Natural killer cell (primary cell): ENCODE data around the gene USF3. TPM values are rescaled to one million over a fixed set of nuclear protein-coding genes. Genes with fewer than 3 reads are reported as not detected.
A peak's percentile ranks its signal among the peaks of the same experiment; 100 is the strongest.

Source experiments
- ATAC-seq, 3 donors: fragments of 150-1000 bp in 2 of 3; fragments of 200-7000 bp in 1 of 3; cut with Tn5 transposase; 1 replicate in 1 of 3; 2 replicates in 2 of 3; pipeline ENCODE4 v1.10.0; 2021; ENCODE audit warnings: mild to moderate bottlenecking in 2 of 3, moderate library complexity in 2 of 3
- DNase-seq, 2 donors: peaks; one replicate each; pipeline versions ENCODE4 v3.0.0 to v3.0.0-alpha.2; 2013 to 2021; ENCODE audit warnings: mixed read lengths in 1 of 2
- H3K27ac ChIP-seq: one replicate; pipeline ENCODE4 v1.5.1; 2013; ENCODE audit warnings: mild to moderate bottlenecking, low read length
- H3K27me3 ChIP-seq: one replicate; pipeline ENCODE4 v1.6.1; 2013; ENCODE audit warnings: low read length; ENCODE audit not compliant: control insufficient read depth, insufficient read depth
- H3K36me3 ChIP-seq: one replicate; pipeline ENCODE4 v1.6.1; 2013; ENCODE audit warnings: low read length; ENCODE audit not compliant: control insufficient read depth, insufficient read depth
- H3K4me1 ChIP-seq: one replicate; pipeline ENCODE4 v1.6.1; 2013; ENCODE audit warnings: low read length; ENCODE audit not compliant: control insufficient read depth, insufficient read depth
- H3K4me3 ChIP-seq: one replicate; pipeline ENCODE4 v1.5.1; 2013; ENCODE audit warnings: low read length
- H3K9me3 ChIP-seq: one replicate; pipeline ENCODE4 v1.6.1; 2013; ENCODE audit warnings: low read length; ENCODE audit not compliant: control insufficient read depth, insufficient read depth
- H3K27ac Mint-ChIP-seq, 2 donors: one replicate each; pipeline ENCODE4 v1.8.0; 2022; ENCODE audit warnings: mild to moderate bottlenecking in 2 of 2, mixed read lengths in 2 of 2, moderate library complexity in 1 of 2
- H3K27me3 Mint-ChIP-seq, 2 donors: one replicate each; pipeline ENCODE4 v1.8.0; 2022; ENCODE audit warnings: low read depth in 2 of 2, mixed read lengths in 2 of 2
- H3K36me3 Mint-ChIP-seq: one replicate; pipeline ENCODE4 v1.8.0; 2022; ENCODE audit warnings: mixed read lengths
- H3K4me1 Mint-ChIP-seq, 2 donors: one replicate each; pipeline ENCODE4 v1.8.0; 2022; ENCODE audit warnings: mixed read lengths in 2 of 2
- H3K4me3 Mint-ChIP-seq: one replicate; pipeline ENCODE4 v1.8.0; 2022; ENCODE audit warnings: mild to moderate bottlenecking, moderate library complexity, mixed read lengths
- H3K9me3 Mint-ChIP-seq, 2 donors: one replicate each; pipeline ENCODE4 v1.8.0; 2022; ENCODE audit warnings: mixed read lengths in 2 of 2
- CTCF ChIP-seq: fragments of 200-600 bp; IDR thresholded peaks from one replicate; pipeline ENCODE4 v1.8.0; 2022; ENCODE audit warnings: antibody characterized with exemption
- WGBS: methylation state at CpG from one replicate; pipeline ENCODE4 v1.1.7; 2013; ENCODE audit warnings: missing lambda C conversion rate; ENCODE audit not compliant: insufficient coverage; 5-methylcytosine and 5-hydroxymethylcytosine counted together
- intact Hi-C: fragments of 100-400 bp; cut with micrococcal nuclease; formaldehyde crosslinking; loops from one replicate; pipeline ENCODE4 v1.14.2; 2022
- total RNA-seq, 4 donors: library from RNA; stranded (reverse); fragments of 120-200 nt in 1 of 4; gene quantifications; one replicate each; pipeline versions ENCODE4 v1.2.3 to v1.2.4, GENCODE V29; 2013 to 2022

USF3 gene
- total RNA-seq, 3 donors from 2014 or later (not counting 1 experiment from before 2014, with no cell fraction given), result 38.0 to 43.0 (median 41.8) TPM

- no peaks in the 10 kb centered on the region for H3K36me3 Mint-ChIP-seq
Measured at GRCh38 chr3:113697500-113698090, 1.2 kb upstream of the USF3 start.

GRCh38 chr3:113696658-113697499 lies 437 bp upstream of the USF3 start:
- H3K27ac ChIP-seq, result peak overlapping the region; percentile 90
- H3K36me3 ChIP-seq, result no peaks in the 10 kb centered on the region
- H3K9me3 ChIP-seq, result no peaks in the 10 kb centered on the region
- under 1% methylated on average over 32 of the region's 38 CpGs for WGBS
- peaks cover 9% of the 10 kb centered on the region for H3K4me1 ChIP-seq
- Mint-ChIP-seq H3K4me3 (no peak overlapping the region), H3K9me3 (no peaks in the 10 kb centered on the region), H3K36me3 (no peaks in the 10 kb centered on the region), H3K27ac (no peak overlapping the region), H3K27me3 (no peaks in the 10 kb centered on the region), H3K4me1 (peaks cover 20 to 21% of the 10 kb centered on the region in 2 donors)
- ATAC-seq (peak; percentile 86 to 95 (median 87)), DNase-seq (peak; percentile 99)
- peak overlapping the region; percentile 83 for H3K4me3 ChIP-seq
- no peaks in the 10 kb centered on the region for H3K27me3 ChIP-seq
- TF ChIP-seq CTCF, result no peak
- intact Hi-C loops, result loop anchor here (1.0 to 10.0 kb wide), 7 partner anchors 48 to 1450 kb away; partner anchors contain the start of genes CCDC191, QTRT2, SIDT1 and SPICE1

More at GRCh38 chr3:113697500-113698090, 1.2 kb upstream of the USF3 start:
- H3K9me3 Mint-ChIP-seq, result no peaks in the 10 kb centered on the region
- peaks cover 9% of the 10 kb centered on the region for H3K4me1 ChIP-seq
- H3K36me3 ChIP-seq, result no peaks in the 10 kb centered on the region
- H3K4me1 Mint-ChIP-seq, result peaks cover 20 to 21% of the 10 kb centered on the region in 2 donors
- no peaks in the 10 kb centered on the region for H3K27me3 Mint-ChIP-seq
- H3K9me3 ChIP-seq, result no peaks in the 10 kb centered on the region
- H3K27me3 ChIP-seq, result no peaks in the 10 kb centered on the region
- H3K4me3 ChIP-seq, result peak overlapping the region; percentile 83
- peak overlapping the region; percentile 90 for H3K27ac ChIP-seq
- no peak for ATAC-seq
- peak in 1 of 2 donors; percentile 46 for DNase-seq
- 10% methylated on average over 7 of the region's 10 CpGs for WGBS
- H3K4me3 Mint-ChIP-seq, result no peak overlapping the region
- intact Hi-C loops, result loop anchor here (1.0 to 10.0 kb wide), 7 partner anchors 48 to 1450 kb away; partner anchors contain the start of genes CCDC191, QTRT2, SIDT1 and SPICE1
- H3K27ac Mint-ChIP-seq, result no peak overlapping the region
- no peak for TF ChIP-seq CTCF

- DNase-seq, result peak in 1 of 2 donors; percentile 33
- no peaks in the 10 kb centered on the region for H3K36me3 Mint-ChIP-seq
- no peaks in the 10 kb centered on the region for H3K27me3 Mint-ChIP-seq
- Histone ChIP-seq H3K4me3 (peak overlapping the region; percentile 63), H3K4me1 (peaks cover 9% of the 10 kb centered on the region), H3K27me3 (no peaks in the 10 kb centered on the region), H3K27ac (peak overlapping the region; percentile 90), H3K9me3 (no peaks in the 10 kb centered on the region), H3K36me3 (no peaks in the 10 kb centered on the region)
- peak overlapping the region; percentile 98 for H3K4me3 Mint-ChIP-seq
- ATAC-seq, result no peak
- TF ChIP-seq CTCF, result no peak
- H3K9me3 Mint-ChIP-seq, result no peaks in the 10 kb centered on the region
- intact Hi-C loops, result loop anchor here (5.0 to 10.0 kb wide), 3 partner anchors 181 to 1452 kb away; partner anchors contain the start of genes SPICE1 and ZBTB20
- WGBS, result 12% methylated on average over 7 of the region's 8 CpGs
- H3K4me1 Mint-ChIP-seq, result peaks cover 20 to 21% of the 10 kb centered on the region in 2 donors
- H3K27ac Mint-ChIP-seq, result peak overlapping the region; percentile 90 to 92
Measured at GRCh38 chr3:113695431-113695785, 1.0 kb downstream of the USF3 start.
